ENCODE results near the gene FANCC. TPM values are rescaled to one million over a fixed set of nuclear protein-coding genes. Genes with fewer than 3 reads are reported as not detected.
"Not testable (repeated sequence)": the region's sequence is repeated elsewhere in the genome, so short reads cannot be mapped to it uniquely, and the experiment has no call there.

Gene FANCC
- polyA plus RNA-seq, 1 of the 3 experiments (the other 2 are of a cell fraction) = 3.5 TPM

DNA sequence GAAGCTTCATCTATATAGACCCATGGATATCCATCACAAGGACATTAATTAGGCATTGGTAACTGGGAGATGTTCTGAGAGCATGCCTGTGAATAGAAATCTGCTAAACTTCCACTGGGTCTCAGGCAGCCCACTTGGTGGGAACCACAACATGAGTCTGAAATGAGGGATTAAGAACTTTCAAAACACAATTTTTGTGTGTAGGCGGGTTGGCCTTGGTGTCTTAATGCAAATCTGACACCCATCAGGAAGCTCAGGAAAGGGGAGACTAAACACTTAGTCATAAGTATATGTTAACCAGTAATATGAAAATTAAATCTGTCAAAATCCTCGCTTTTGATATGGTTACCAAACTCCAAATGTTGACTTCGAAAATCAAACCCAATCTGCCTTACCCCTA is 113.2 kb downstream of the FANCC start:
- H3K4me2 ChIP-seq = no peak overlapping the region
- ChIA-PET POLR2A (no interaction called here), CTCF (interaction anchor here (1.0 to 1.2 kb wide), 5 partner anchors 12 to 64 kb away, joined by 3 read pairs; no protein-coding TSS in a partner anchor)
- H3K4me1 ChIP-seq (ENCODE audit: control insufficient read depth in 1 of 2, insufficient read depth in 2 of 2, low read depth in 1 of 2, low read length in 1 of 2) = peaks cover 13 to 29% of the 10 kb centered on the region in 2 experiments
- H3F3A ChIP-seq (replicated peaks; ENCODE audit: insufficient read depth) = no peaks in the 10 kb centered on the region
- H3K79me2 ChIP-seq (ENCODE audit: insufficient read depth) = no peaks in the 10 kb centered on the region
- no peaks in the 10 kb centered on the region for H3K27me3 ChIP-seq (ENCODE audit: insufficient read depth)
- H3K9ac ChIP-seq = no peak overlapping the region
- TF ChIP-seq, protein P1, sequence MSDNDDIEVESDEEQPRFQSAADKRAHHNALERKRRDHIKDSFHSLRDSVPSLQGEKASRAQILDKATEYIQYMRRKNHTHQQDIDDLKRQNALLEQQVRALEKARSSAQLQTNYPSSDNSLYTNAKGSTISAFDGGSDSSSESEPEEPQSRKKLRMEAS (IDR thresholded peaks at IDR 0.05; ENCODE audit: low read depth) = no peak
- TF ChIP-seq, protein P2, sequence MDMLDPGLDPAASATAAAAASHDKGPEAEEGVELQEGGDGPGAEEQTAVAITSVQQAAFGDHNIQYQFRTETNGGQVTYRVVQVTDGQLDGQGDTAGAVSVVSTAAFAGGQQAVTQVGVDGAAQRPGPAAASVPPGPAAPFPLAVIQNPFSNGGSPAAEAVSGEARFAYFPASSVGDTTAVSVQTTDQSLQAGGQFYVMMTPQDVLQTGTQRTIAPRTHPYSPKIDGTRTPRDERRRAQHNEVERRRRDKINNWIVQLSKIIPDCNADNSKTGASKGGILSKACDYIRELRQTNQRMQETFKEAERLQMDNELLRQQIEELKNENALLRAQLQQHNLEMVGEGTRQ (IDR thresholded peaks at IDR 0.05; ENCODE audit: borderline replicate concordance, low read depth, low read length) = no peak
- TF ChIP-seq RAD21 (IDR thresholded peaks at IDR 0.05; ENCODE audit: low read length) (no peak), TEAD4 (IDR thresholded peaks at IDR 0.05; ENCODE audit: borderline replicate concordance, insufficient read depth) (no peak), MXI1 (IDR thresholded peaks at IDR 0.05; ENCODE audit: low read depth, low read length) (no peak), SIN3A (IDR thresholded peaks at IDR 0.05; ENCODE audit: borderline replicate concordance, low read depth, low read length) (no peak), RFX5 (IDR thresholded peaks at IDR 0.05; ENCODE audit: low read length) (no peak), TAF1 (IDR thresholded peaks at IDR 0.05; ENCODE audit: borderline replicate concordance, low read depth, low read length) (no peak)
- H3K4me3 ChIP-seq (ENCODE audit: low read depth in 2 of 2, low read length in 1 of 2) = no peak overlapping the region
- no peak overlapping the region; a peak in 1 of 4 replicates for H3K27ac ChIP-seq (ENCODE audit: low read depth in 2 of 2, low read length in 1 of 2)
- WGBS (ENCODE audit: low lambda C conversion rate) = 100% methylated on average over 3 of the region's 3 CpGs
- no peaks in the 10 kb centered on the region for H3K36me3 ChIP-seq (replicated peaks in 1 of 2; ENCODE audit: control insufficient read depth in 1 of 2, insufficient read depth in 2 of 2, low read length in 1 of 2)
- no peaks in the 10 kb centered on the region for H3K9me2 ChIP-seq
- H4K20me1 ChIP-seq (ENCODE audit: insufficient read depth) = no peaks in the 10 kb centered on the region
- H2AFZ ChIP-seq (ENCODE audit: low read depth) = no peak overlapping the region
- no peak for DNase-seq
- H3K9me3 ChIP-seq = no peaks in the 10 kb centered on the region

DNA sequence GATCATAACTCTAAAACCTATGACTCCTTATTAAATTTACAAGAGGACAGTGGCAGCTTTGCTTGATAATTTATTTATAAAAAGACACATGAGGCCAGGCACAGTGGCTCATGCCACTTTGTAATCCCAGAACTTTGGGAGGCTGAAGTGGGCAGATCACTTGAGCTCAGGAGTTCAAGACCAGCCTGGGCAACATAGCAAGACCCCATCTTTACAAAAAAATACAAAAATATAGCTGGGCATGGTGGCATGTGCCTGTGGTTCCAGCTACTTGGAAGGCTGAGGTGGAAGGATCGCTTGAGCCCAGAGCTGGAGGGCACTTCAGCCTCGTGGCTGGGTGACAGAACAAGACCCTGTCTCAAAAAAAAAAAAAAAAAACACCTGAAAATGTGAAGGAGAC is 114.5 kb downstream of the FANCC start:
- 80% methylated on average over 2 of the region's 2 CpGs for WGBS (ENCODE audit: low lambda C conversion rate)
- H3F3A ChIP-seq (replicated peaks; ENCODE audit: insufficient read depth); H3K36me3 ChIP-seq (replicated peaks in 1 of 2; ENCODE audit: control insufficient read depth in 1 of 2, insufficient read depth in 2 of 2, low read length in 1 of 2); DNase-seq; H3K27me3 ChIP-seq (ENCODE audit: insufficient read depth); H3K9me2 ChIP-seq; H3K27ac ChIP-seq (ENCODE audit: low read depth in 2 of 2, low read length in 1 of 2); H4K20me1 ChIP-seq (ENCODE audit: insufficient read depth); H3K9me3 ChIP-seq; H3K79me2 ChIP-seq (ENCODE audit: insufficient read depth); H2AFZ ChIP-seq (ENCODE audit: low read depth); H3K4me2 ChIP-seq; H3K4me3 ChIP-seq (ENCODE audit: low read depth in 2 of 2, low read length in 1 of 2); POLR2A ChIA-PET; H3K9ac ChIP-seq: not testable (repeated sequence)
- peaks cover 19 to 32% of the 10 kb centered on the region in 2 experiments for H3K4me1 ChIP-seq (ENCODE audit: control insufficient read depth in 1 of 2, insufficient read depth in 2 of 2, low read depth in 1 of 2, low read length in 1 of 2)
- CTCF ChIA-PET = interaction anchor here (1.1 to 1.2 kb wide), 3 partner anchors 13 to 65 kb away, joined by 3 read pairs; no protein-coding TSS in a partner anchor

DNA sequence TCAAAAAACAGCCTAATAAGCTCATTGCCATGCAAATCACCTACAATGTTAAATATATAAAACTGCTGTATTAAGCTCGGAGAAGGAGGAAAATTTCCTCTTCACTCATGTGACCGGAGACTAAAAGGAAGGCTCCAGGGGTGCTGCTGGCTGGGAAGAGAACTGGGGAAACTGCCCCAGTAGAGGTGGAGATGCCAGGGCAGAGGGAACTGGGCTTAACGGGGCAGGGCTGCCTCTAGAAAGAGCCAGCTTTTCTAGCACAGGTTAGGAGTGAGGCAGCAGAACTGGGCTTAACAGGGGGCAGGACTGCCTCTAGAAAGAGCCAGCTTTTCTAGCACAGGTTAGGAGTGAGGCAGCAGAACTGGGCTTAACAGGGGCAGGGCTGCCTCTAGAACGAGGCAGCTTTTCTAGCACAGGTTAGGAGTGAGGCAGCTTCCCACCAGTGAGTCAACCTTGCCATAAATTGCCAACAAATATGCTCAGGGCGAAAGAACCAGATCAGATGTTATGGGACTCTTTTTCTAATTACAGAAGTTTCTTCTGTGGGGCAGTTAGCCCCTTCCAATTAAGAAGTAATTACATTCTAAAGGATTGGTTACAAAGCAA is 115.3 kb downstream of the FANCC start:
- Histone ChIP-seq H2AFZ (ENCODE audit: low read depth) (no peak overlapping the region), H3K4me1 (ENCODE audit: control insufficient read depth in 1 of 2, insufficient read depth in 2 of 2, low read depth in 1 of 2, low read length in 1 of 2) (peaks cover 27 to 36% of the 10 kb centered on the region in 2 experiments), H3K9me2 (no peaks in the 10 kb centered on the region), H3K27me3 (ENCODE audit: insufficient read depth) (no peaks in the 10 kb centered on the region), H4K20me1 (ENCODE audit: insufficient read depth) (no peaks in the 10 kb centered on the region), H3K9ac (no peak overlapping the region), H3F3A (replicated peaks; ENCODE audit: insufficient read depth) (no peaks in the 10 kb centered on the region), H3K4me3 (ENCODE audit: low read depth in 2 of 2, low read length in 1 of 2) (no peak overlapping the region), H3K27ac (ENCODE audit: low read depth in 2 of 2, low read length in 1 of 2) (no peak overlapping the region; a peak in 1 of 4 replicates), H3K9me3 (no peaks in the 10 kb centered on the region), H3K79me2 (ENCODE audit: insufficient read depth) (no peaks in the 10 kb centered on the region), H3K4me2 (no peak overlapping the region), H3K36me3 (replicated peaks in 1 of 2; ENCODE audit: control insufficient read depth in 1 of 2, insufficient read depth in 2 of 2, low read length in 1 of 2) (no peaks in the 10 kb centered on the region)
- no peak for DNase-seq
- CTCF ChIA-PET = interaction anchor here (1.1 to 1.4 kb wide), 2 partner anchors 12 to 66 kb away, joined by 3 to 4 read pairs; no protein-coding TSS in a partner anchor
- POLR2A ChIA-PET = no interaction called here
- 93% methylated on average over 5 of the region's 5 CpGs for WGBS (ENCODE audit: low lambda C conversion rate)
- TF ChIP-seq SMC3 (IDR thresholded peaks at IDR 0.05; ENCODE audit: low read depth, low read length) = no peak
- TF ChIP-seq CHD2 (IDR thresholded peaks at IDR 0.05; ENCODE audit: low read length, partially characterized antibody) = no peak
- no peak for TF ChIP-seq GATA2 (CRISPR knock-in tag; IDR thresholded peaks at IDR 0.05)
- TF ChIP-seq, protein P3, sequence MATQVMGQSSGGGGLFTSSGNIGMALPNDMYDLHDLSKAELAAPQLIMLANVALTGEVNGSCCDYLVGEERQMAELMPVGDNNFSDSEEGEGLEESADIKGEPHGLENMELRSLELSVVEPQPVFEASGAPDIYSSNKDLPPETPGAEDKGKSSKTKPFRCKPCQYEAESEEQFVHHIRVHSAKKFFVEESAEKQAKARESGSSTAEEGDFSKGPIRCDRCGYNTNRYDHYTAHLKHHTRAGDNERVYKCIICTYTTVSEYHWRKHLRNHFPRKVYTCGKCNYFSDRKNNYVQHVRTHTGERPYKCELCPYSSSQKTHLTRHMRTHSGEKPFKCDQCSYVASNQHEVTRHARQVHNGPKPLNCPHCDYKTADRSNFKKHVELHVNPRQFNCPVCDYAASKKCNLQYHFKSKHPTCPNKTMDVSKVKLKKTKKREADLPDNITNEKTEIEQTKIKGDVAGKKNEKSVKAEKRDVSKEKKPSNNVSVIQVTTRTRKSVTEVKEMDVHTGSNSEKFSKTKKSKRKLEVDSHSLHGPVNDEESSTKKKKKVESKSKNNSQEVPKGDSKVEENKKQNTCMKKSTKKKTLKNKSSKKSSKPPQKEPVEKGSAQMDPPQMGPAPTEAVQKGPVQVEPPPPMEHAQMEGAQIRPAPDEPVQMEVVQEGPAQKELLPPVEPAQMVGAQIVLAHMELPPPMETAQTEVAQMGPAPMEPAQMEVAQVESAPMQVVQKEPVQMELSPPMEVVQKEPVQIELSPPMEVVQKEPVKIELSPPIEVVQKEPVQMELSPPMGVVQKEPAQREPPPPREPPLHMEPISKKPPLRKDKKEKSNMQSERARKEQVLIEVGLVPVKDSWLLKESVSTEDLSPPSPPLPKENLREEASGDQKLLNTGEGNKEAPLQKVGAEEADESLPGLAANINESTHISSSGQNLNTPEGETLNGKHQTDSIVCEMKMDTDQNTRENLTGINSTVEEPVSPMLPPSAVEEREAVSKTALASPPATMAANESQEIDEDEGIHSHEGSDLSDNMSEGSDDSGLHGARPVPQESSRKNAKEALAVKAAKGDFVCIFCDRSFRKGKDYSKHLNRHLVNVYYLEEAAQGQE (IDR thresholded peaks at IDR 0.05; ENCODE audit: low read depth, low read length) = no peak
- TF ChIP-seq TEAD4 (IDR thresholded peaks at IDR 0.05; ENCODE audit: borderline replicate concordance, insufficient read depth) = no peak
- TF ChIP-seq, protein P4, sequence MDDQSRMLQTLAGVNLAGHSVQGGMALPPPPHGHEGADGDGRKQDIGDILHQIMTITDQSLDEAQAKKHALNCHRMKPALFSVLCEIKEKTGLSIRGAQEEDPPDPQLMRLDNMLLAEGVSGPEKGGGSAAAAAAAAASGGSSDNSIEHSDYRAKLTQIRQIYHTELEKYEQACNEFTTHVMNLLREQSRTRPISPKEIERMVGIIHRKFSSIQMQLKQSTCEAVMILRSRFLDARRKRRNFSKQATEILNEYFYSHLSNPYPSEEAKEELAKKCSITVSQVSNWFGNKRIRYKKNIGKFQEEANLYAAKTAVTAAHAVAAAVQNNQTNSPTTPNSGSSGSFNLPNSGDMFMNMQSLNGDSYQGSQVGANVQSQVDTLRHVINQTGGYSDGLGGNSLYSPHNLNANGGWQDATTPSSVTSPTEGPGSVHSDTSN (IDR thresholded peaks at IDR 0.05) = no peak
- TF ChIP-seq RFX5 (IDR thresholded peaks at IDR 0.05; ENCODE audit: low read length) = no peak
- TF ChIP-seq EZH2phosphoT487 (IDR thresholded peaks at IDR 0.05; ENCODE audit: borderline replicate concordance, low read depth) = no peak
- TF ChIP-seq RAD21 (IDR thresholded peaks at IDR 0.05; ENCODE audit: low read length) = no peak
